ENCODE measurements around the gene PBXIP1. TPM values are rescaled to one million over a fixed set of nuclear protein-coding genes. Genes with fewer than 3 reads are reported as not detected.

The PBXIP1 gene
- total and polyA plus RNA-seq, 10 of the 15 experiments (the other 5 are each of a cell fraction or from before 2014, with no cell fraction given) = 0.63 to 25.6 (median 15.4) TPM

- H3K36me3 ChIP-seq (ENCODE audit: control insufficient read depth in 2 of 2, insufficient read depth in 2 of 2, low read length in 1 of 2) = peaks cover 0 to 3% of the 10 kb centered on the region in 2 experiments; a peak in 2 of 4 replicates
- POLR2A ChIA-PET = interaction anchor here (0.6 to 12.3 kb wide), 10 partner anchors 8 to 527 kb away, joined by 3 to 140 read pairs (median 5); partner anchors contain the start of genes CKS1B, FLAD1, PYGO2 and SHC1
- H3K9ac ChIP-seq (ENCODE audit: control insufficient read depth, insufficient read depth, low read length) = no peak overlapping the region
- no peak for FAIRE-seq
- H3K27ac ChIP-seq (ENCODE audit: control insufficient read depth, insufficient read depth) = no peak overlapping the region
- intact Hi-C loops (cut with micrococcal nuclease; ENCODE audit: unreplicated experiment) (no loop called here), in situ Hi-C loops (cut with MboI) (no loop called here)
- SMC1A ChIA-PET (ENCODE audit: uncharacterized antibody, unreplicated experiment) = interaction anchor here (0.8 to 2.2 kb wide), 6 partner anchors 8 to 393 kb away, joined by 3 to 7 read pairs (median 4); no protein-coding TSS in a partner anchor
- no TSS peak for BruUV-seq (replicated peaks)
- no peaks in the 10 kb centered on the region for H4K20me1 ChIP-seq (ENCODE audit: control insufficient read depth, insufficient read depth)
- H3K4me1 ChIP-seq (ENCODE audit: control insufficient read depth, insufficient read depth, low read length) = peaks cover 42% of the 10 kb centered on the region
- no peak for TF ChIP-seq CBFB (IDR thresholded peaks at IDR 0.05; ENCODE audit: low read depth)
- TF ChIP-seq NR2C2 (IDR thresholded peaks at IDR 0.05; ENCODE audit: borderline replicate concordance, control insufficient read depth, insufficient read length, low read depth) = no peak
- no peak for TF ChIP-seq STAT1 (conservative IDR thresholded peaks at IDR 0.05)
- TF ChIP-seq BCL3 (IDR thresholded peaks at IDR 0.05; ENCODE audit: borderline replicate concordance, insufficient read depth, low read depth, low read length, poor library complexity, severe bottlenecking) = no peak
- TF ChIP-seq MEF2B (IDR thresholded peaks at IDR 0.05; ENCODE audit: partially characterized antibody, poor library complexity, severe bottlenecking) = no peak
- TF ChIP-seq CHD2 (IDR thresholded peaks at IDR 0.05; ENCODE audit: borderline replicate concordance, low read depth, low read length) = no peak
- no peaks in the 10 kb centered on the region for H3K27me3 ChIP-seq (replicated peaks in 1 of 2; ENCODE audit: control insufficient read depth in 2 of 2, insufficient read depth in 2 of 2, low read length in 1 of 2)
- CTCF ChIA-PET = interaction anchor here (1.0 to 2.8 kb wide), 10 partner anchors 7 to 139 kb away, joined by 3 to 13 read pairs (median 3); partner anchors contain the start of genes CKS1B, PYGO2 and SHC1
- DNase-seq (ENCODE audit: low read depth, low spot score) = no peak
- H3K4me3 ChIP-seq = no peak overlapping the region
- peak overlapping the region; percentile 64 for H3K4me2 ChIP-seq (ENCODE audit: control insufficient read depth, insufficient read depth)
- ATAC-seq = no peak
- H3K9me3 ChIP-seq (replicated peaks; ENCODE audit: control insufficient read depth, insufficient read depth, low read length) = no peaks in the 10 kb centered on the region
- RAD21 ChIA-PET (ENCODE audit: unreplicated experiment) = interaction anchor here (0.8 to 1.4 kb wide), 5 partner anchors 16 to 98 kb away, joined by 3 to 6 read pairs (median 4); partner anchors contain the start of genes ADAM15, PMVK and SHC1
- peaks cover 5% of the 10 kb centered on the region for H3K79me2 ChIP-seq (ENCODE audit: control insufficient read depth, insufficient read depth, low read length)
- WGBS (ENCODE audit: insufficient coverage, insufficient replicate concordance, low lambda C conversion rate, missing lambda C conversion rate) = 88% methylated on average over 6 of the region's 6 CpGs
- no peak overlapping the region for H2AFZ ChIP-seq (ENCODE audit: control insufficient read depth, low read depth, low read length)
Observed at GRCh38 chr1:154952664-154953063, 3.2 kb downstream of the PBXIP1 start.
